Panc1 (cell line): Measurements from ENCODE around the gene THSD7B.

Experiments
- CTCF ChIP-seq: fragments of 450-650 bp; IDR thresholded peaks from 2 replicates; pipeline ENCODE4 v1.5.1; 2017; ENCODE audit warnings: mild to moderate bottlenecking
- POLR2AphosphoS5 ChIP-seq: IDR thresholded peaks from 2 replicates; pipeline ENCODE4 v1.6.1; 2012; ENCODE audit warnings: mild to moderate bottlenecking, low read depth, low read length, moderate library complexity
- REST ChIP-seq, 2 experiments: IDR thresholded peaks; 2 replicates each; pipeline ENCODE4 v1.6.1; 2011 to 2012; ENCODE audit warnings: low read depth in 2 of 2, control low read depth in 1 of 2, low read length in 1 of 2, mild to moderate bottlenecking in 1 of 2, moderate library complexity in 1 of 2; ENCODE audit not compliant: insufficient read depth in 1 of 2

- TF ChIP-seq CTCF (no peak), POLR2AphosphoS5 (no peak), REST (IDR thresholded peaks at IDR 0.05; ENCODE audit: insufficient read depth in 1 of 2, low read depth in 2 of 2, low read length in 1 of 2) (no peak)
These were observed 484.3 kb downstream of the THSD7B start for GRCh38 chr2:137249463-137250130.
